ENCODE results near the gene CTNNA3.

Gene CTNNA3

DNA sequence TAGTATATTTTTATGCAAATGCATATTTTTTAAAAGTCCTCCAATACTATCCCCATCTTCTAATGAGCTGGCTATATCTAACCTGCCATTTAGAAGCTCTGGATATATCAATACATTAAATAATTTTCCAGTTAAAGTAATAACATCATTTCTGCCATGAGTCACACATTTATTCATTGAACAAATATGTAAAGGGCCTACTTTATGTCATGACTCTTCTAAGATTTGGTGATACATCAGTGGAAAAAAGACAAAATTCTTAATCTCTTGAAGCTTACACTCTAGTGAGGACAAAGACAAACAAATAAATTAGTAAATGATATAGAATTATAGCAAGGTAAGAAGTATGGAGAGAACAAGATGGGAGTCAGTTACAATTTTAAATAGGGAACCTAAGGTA lies 1487.0 kb downstream of the CTNNA3 start:
- in situ Hi-C loops (cut with MboI; ENCODE audit: low sequenced_read_pairs): no loop called here

DNA sequence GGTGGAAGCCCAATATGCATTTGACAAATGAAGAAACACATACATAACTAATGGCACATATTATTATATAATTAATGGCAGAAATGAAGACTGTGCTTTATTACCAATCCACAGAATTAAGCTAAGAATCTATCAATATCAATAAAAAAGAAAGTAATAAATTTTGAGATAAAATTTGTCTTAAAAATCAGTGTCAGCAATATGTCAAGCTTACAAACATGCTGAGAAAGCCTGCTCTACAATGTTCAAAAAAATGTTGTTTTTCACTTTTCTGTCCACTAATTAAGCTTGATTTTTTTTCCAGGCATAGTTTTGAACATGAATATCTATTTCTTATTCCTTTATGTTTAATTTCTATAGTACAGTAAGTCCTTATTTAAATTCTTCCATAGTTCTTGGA lies 1491.2 kb downstream of the CTNNA3 start:
- in situ Hi-C loops (cut with MboI; ENCODE audit: low sequenced_read_pairs): no loop called here

DNA sequence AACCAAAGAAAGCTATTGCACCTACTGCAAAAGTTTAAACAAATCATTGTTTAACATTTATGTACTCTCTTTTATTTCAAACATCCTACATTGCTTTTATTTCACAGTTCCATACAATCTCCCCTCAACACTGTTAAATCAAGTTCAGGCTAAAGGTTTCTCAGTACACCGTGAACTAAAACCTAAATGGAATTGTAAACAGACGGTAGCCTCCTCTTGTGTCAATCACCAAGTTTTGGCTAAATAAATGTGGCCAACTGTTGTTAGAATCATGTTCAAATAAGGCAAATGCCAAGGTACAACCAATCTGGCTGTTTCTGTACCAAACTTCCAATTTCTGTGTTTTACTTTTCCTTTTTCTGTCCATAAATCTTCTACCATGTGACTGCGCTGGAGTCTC lies 1493.9 kb downstream of the CTNNA3 start:
- in situ Hi-C loops (cut with MboI; ENCODE audit: low sequenced_read_pairs): no loop called here

DNA sequence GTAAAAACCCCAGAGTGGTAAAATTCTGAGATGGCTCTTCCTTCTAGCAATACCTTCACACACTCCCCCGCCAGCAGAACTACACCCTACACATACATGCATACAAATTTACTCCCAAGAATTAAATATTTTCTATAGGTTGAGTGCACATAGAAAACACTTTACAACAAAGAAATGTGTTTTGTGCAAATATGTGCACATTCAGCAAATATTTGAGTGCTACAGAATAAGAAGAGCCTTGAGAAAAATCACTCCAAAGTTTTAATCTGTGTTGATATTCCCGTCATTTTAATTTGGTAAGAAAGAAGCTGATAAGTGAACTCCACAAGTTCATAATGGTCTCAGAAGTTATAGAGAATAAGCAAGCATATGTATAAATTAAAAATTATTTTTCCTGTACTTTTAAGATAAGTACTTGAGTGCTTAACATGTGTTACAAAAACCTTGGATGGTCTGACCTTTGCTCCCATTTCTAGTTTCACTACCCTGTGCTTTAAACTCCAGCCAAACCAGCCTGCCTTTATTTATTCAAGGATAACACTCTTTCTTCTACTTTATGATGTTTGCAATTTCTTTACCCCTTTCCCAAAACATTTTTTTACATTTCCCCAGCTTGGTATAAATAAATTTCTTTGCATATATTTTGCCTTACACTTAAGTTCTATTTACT lies 1503.7 kb downstream of the CTNNA3 start:
- in situ Hi-C loops (cut with MboI; ENCODE audit: low sequenced_read_pairs): no loop called here

DNA sequence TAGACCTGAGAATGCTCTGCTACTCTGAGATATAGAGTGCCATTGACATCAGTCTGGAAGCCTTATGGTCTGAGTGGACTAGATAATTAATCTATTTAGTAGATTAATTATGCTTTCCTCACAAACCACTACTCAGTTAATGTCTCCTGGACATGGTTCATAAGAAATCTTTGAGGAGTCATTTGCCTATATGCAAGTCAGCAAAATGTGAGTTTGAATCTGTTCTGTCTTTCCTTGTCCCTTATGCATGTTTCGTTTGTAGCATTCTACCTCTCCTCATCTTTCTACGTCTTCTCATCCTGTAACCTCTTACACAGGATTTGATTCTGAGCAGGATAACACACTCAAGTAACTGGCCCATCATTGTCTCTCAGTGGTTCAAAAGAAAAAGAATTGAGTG lies 1505.6 kb downstream of the CTNNA3 start:
- in situ Hi-C loops (cut with MboI; ENCODE audit: low sequenced_read_pairs): no loop called here

DNA sequence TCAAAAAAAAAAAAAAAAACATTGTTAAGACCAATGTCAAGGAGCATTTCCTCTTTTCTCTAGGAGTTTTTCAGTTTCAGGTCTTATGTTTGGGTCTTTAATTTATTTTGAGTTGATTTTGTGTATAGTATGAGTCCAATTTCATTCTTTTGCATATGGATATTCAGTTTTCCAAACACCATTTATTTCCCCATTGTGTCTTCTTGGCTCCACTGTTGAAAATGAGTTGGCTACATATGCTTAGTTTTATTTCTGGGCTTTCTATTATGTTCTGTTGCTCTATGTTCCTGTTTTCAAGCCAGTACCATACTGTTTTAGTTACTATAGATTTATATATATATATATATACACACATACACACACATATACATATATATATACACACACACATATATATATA lies 1506.7 kb downstream of the CTNNA3 start:
- in situ Hi-C loops (cut with MboI; ENCODE audit: low sequenced_read_pairs): no loop called here

DNA sequence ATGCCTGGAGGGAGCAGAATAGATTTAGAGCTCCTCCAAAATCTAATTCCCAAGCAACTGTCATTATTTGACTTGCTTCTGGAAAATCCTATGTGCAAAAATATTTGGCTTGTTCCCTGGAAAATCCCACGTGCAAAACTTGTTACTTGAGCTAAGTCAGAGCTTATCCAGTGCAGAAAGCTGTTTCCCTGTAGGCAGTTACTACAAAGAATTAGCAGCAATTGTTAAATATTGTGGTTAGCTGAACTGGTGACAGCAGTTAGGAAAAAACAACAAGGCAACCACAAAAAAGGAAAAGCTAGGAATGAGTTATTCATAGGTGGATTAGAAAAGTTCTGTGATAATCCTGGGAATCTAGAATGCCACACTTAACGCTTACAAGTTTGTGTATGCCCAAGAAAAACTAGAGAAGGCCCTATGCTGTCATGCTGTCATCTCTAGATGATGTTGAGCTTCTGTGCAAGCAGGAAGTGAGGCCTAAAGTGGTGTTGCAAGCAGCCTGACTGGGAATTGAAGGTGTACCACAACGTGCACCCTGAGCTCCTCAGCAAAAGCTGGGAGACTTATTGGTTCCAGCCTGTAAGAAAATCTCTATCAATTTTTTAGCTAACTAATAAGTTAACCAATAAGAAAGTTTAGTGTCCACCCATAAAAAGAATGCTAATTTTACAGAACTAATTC lies 1508.8 kb downstream of the CTNNA3 start:
- in situ Hi-C loops (cut with MboI; ENCODE audit: low sequenced_read_pairs): no loop called here

DNA sequence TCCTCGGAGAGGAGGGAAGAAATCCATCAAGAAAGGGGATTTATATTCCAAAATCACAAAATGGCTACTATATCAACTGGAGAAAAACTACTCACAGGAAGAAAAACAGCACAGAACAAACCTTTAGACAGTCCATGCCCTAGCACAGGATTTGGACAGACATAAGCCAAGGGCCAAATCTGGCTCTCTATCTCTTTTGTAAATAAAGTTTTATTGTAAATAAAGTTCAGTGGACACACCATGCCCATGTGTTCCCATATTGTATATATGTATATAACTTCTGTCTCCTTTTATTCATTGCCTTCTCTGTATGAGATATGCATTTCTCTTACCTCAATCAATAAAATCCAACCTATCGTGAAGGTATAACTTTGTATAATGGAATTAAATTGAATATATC lies 1513.0 kb downstream of the CTNNA3 start:
- in situ Hi-C loops (cut with MboI; ENCODE audit: low sequenced_read_pairs): no loop called here

DNA sequence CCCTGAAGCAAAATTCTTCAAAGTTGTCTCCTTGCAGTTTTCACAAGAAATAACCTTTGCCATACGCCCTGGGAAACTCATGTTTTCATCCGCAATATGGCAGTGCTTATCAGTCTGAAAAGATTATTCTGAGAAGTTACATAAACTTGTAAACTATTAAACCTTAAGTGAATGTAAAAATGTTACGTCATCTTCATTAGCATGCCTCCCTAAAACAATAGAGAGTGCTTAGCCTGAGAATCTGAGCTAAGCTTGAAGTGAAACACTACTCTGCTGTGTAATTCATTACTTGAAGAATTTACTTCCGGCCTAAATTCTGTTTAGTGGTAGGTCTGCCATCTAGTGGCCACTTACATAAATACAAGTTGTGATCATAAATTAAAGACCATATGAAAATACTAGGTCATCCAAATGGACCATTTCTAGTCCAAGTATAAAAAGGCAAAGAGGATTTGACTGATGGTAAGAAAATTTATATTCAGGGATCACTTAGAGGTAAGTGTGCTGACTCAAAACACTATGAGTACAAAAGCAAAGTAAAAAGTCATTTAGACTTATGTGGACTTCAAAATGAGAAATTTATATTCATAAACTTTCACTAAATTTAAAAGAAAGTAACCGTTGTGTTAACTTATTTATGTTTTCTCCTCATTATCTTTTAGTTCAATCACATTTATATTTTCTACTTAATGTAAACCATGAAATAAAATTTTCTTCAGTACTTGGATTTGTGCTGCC lies 1515.2 kb downstream of the CTNNA3 start:
- in situ Hi-C loops (cut with MboI; ENCODE audit: low sequenced_read_pairs): no loop called here

DNA sequence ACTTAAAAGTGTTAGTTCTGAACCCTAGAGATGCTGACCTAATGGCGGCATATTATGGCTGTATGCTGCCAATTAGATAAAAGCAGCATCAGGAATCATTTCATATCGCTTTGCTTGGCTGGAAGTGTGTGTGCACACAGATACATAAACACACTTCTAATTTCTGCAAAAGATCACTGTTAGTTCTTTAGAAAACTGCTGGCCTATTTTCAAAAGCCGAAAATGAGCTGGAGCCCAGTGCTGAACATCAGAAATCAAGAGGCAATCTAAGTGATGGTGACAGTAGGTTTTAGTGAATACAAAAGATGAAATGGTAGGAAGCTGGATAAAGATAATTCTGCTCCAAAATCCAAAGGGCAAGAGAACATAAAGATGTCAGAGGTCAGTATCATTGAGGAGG lies 1516.0 kb downstream of the CTNNA3 start:
- in situ Hi-C loops (cut with MboI; ENCODE audit: low sequenced_read_pairs): no loop called here

DNA sequence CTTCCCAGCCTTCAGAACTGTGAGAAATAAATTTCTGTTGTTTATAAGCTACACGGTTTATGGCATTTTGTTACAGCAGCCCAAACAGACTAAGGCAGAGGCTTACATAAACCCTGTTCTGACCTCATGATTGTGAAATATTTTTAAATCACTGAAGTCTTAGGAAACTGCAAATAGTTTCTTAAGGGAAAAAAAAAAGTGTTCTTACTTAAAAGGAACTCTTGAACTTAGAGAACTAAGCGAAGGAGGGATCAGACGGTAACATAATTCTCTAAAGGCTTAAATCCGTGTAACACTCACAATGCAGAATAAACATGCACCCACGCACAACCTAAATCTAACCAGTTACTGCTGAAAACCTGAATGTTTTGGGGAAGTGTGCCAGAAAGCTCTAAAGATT lies 1519.2 kb downstream of the CTNNA3 start:
- in situ Hi-C loops (cut with MboI; ENCODE audit: low sequenced_read_pairs): no loop called here

DNA sequence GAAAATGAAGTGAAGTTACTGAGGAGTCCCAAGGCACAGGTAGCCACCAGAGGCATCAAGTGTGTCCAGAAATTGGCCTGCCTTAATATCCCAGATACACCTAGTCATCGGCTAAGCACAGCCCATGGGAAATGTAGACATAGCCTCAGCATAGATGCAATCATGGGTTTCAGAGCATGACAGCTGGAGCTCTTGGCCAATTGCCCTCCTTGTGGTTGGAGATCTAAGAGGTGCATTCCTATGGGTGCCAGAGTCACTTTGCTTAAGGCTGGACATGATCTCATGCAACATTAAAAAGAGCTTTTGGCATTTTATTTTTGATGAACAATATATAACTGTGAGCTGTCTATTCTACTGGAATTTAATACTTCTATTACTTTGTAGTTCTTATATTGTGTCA lies 1528.2 kb downstream of the CTNNA3 start:
- in situ Hi-C loops (cut with MboI; ENCODE audit: low sequenced_read_pairs): no loop called here

DNA sequence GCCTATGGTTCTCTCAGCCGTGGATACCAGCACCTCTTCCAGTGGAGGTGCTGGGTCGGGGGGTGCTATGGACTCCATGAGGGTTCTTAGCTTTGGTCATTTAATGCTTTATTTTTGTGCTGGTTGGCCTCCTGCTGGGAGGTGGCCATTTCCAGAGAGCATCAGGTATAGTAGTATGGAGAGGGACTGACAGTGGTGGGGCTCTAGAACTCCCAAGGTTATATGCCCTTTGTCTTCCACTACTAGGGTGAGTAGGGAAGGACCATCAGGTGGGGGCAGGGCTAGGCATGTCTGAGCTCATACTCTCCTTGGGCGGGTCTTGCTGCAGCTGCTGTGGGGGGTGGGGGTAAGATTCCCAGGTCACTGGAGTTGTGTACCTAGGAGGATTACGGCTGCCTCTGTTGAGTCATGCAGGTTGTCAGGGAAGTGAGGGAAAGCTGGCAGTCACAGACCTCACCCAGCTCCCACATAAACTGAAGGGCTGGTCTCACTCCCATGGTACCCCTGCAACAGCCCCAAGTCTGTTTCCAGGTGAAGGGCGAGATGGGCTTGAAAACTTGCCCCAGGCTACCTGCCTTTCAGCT lies 1533.3 kb downstream of the CTNNA3 start:
- in situ Hi-C loops (cut with MboI; ENCODE audit: low sequenced_read_pairs): no loop called here

DNA sequence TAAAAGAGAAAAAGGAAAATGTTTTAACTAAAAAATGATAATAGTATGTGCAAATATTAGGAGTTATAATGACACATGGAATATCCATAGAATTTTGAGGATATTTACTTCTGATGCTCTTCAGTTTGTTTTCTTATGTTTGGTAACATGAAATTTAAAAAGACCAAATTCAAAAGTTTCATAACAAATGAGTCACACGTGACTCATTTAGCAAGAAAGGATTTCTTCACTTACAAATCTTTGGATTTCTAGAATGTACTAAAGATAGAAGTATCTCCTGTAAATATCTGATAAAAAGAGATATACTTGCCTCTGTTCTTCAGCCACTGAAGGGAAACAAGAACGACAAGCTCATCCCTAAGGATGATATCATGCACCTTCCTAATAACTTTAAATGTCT lies 1544.6 kb downstream of the CTNNA3 start:
- in situ Hi-C loops (cut with MboI; ENCODE audit: low sequenced_read_pairs): no loop called here

DNA sequence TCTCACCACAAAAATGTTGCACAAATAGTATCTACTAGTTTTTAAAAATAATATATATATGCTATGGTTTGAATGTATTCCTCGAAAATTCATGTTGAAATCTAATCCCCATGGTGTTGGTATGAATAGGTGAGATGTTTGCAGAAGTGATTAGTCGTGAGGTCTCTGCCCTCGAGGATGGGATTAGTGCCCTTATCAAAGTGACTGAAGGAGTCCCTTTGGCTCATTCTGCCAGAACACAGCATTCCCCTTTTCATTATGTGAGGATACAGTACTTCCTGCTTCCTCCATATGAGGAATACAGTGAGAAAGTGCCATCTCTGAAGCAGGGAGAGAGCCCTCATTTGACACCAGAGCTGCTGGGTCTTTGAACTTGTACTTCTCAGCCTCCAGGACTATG lies 1547.7 kb downstream of the CTNNA3 start:
- in situ Hi-C loops (cut with MboI; ENCODE audit: low sequenced_read_pairs): no loop called here

DNA sequence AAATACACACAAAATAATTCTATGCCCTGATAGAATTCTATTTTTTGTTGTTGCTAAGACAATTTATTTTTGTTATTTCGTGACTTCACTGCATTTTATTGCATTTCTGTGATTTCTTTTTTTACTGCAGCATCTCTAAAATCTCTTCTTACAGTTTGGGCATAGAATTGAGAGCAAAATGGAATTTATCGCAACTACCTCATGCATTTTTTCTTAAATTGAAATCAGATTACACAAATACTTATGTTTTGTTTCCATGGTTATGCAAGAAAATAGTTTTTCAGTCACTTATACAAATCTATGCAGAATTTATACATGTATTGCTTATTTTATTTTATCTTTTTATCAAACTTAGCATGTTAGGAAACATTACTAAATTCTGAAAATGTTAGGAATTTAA lies 1552.0 kb downstream of the CTNNA3 start:
- in situ Hi-C loops (cut with MboI; ENCODE audit: low sequenced_read_pairs): no loop called here

DNA sequence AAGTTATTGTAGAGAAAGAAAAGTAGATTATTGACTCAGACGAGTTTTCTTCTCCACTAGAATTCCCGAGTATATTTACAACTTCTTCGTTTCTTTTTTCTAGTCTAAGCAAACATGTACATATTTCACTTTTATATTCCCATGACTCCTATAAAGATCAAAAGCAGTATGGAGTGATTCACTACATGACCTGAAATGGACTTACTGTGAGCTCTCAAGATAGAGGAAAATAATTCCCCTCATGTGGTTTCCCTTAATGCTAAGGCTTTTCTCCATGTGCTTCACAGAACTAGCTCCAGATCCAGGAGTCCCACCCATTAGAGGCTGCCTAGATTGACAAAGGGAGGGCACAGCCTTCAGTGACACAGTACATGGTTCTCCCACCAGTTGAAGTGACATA lies 1593.2 kb downstream of the CTNNA3 start:
- in situ Hi-C loops (cut with MboI; ENCODE audit: low sequenced_read_pairs): no loop called here

DNA sequence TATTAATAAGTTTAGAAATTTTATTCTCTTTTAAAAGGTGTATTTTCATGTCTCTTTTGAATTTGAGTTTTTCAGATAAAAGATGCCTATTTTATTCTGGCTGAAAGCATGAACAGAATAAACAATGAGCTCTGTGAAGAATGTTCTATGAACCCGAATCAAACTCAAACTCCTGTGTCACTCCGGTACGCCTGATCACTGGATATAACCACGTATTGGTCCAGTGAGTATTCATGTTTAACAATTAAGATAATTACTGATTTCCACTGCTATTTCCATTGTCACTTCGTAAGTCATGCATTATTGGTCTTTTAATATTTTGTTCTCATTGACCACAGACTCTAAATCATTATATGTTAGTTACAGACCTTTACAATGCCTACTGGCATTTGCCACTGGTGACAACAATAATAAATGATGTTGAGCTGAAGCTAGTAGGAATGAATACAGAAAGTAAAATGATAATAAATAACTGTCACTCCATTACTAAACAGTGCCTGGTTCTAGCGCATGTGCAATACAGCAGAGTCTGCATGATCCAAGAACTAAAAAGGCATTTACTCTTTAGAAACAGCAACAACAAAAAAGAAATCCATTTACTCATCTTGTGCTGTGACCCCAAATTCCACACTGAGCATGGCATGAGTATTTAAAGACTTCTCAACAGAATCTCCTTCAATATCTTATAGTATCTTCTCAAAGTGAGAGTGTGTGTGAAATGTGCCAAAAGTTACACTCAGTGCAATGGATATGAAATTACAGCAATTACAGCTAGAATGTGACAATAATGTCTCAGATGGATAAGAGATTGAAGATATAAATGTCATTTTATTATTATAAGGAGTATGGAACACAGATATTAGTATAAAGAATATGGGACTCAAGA lies 1597.2 kb downstream of the CTNNA3 start:
- in situ Hi-C loops (cut with MboI; ENCODE audit: low sequenced_read_pairs): no loop called here

DNA sequence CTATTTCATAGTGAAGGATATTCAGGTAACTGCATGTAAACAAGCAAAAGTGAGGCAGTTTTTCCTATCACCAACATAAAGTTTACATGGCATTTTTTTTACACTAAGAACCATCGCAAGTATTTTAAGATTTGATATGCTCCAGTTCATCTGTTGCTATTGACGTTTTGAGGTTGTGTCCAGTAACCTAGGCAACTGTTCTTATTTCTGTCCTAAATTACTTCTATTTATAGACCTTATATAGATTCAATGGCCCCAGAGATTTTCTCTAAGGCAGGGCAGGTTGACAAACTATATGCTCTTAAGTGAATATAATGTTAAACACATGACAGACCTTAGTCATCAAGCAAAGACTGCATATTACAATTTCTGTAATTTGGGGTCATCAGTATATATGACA lies 1600.4 kb downstream of the CTNNA3 start:
- in situ Hi-C loops (cut with MboI; ENCODE audit: low sequenced_read_pairs): no loop called here

DNA sequence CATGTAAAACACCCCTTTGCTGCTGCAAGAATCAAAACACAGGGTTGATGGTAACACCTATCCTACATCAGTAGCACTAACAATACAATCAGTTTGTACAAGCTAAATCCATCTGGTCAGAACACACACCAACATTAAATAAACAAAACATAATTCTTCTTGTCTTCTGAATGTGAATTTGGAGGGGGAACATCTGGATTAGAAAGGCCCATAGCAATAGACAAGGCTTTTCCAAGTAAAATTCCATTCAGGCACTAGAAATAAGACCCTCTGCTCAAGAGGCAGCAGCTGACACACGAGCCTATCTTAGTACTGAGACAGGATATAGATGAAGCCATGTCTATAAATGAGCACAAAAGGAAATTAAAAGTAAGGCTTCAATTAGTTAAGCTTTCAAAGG lies 1610.1 kb downstream of the CTNNA3 start:
- in situ Hi-C loops (cut with MboI; ENCODE audit: low sequenced_read_pairs): no loop called here

DNA sequence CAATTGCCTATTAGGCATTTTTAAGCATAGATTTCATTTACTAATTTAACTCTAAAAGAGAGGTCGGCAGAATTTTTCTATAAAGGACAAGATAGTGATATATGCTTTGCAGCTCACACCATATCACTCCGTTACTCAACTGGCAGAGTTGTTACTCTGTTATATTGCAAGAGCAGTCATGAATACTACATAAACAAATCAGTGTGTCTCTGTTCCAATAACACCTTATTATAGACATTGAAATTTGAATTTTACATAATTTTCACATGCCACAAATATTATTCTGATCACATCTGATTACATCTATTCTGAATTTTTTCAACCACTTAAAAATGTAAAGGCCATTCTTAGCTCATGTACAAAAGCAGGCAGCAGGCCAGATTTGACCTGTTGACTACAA lies 1624.1 kb downstream of the CTNNA3 start:
- in situ Hi-C loops (cut with MboI; ENCODE audit: low sequenced_read_pairs): no loop called here

Measured in hTERT RPE-1 (cell line).